ENCODE results near the gene RNF220.

RNF220 gene

GRCh38 chr1:44537538-44537937 lies 132.5 kb downstream of the RNF220 start:
- H3K4me1 ChIP-seq (ENCODE audit: control insufficient read depth, insufficient read depth, low read length), result peaks cover 40% of the 10 kb centered on the region
- no peak overlapping the region for H3K9ac ChIP-seq (ENCODE audit: low read depth, low read length)
- no peaks in the 10 kb centered on the region for H3K36me3 ChIP-seq (ENCODE audit: control insufficient read depth, insufficient read depth, low read length)
- H3K9me3 ChIP-seq (ENCODE audit: control insufficient read depth, insufficient read depth, low read length), result no peaks in the 10 kb centered on the region
- H3K4me3 ChIP-seq (ENCODE audit: low read depth, low read length), result no peak overlapping the region
- peaks cover 4% of the 10 kb centered on the region for H3K27me3 ChIP-seq (ENCODE audit: control insufficient read depth, insufficient read depth, low read length)

GRCh38 chr1:44537956-44538355 lies 132.9 kb downstream of the RNF220 start:
- H3K27me3 ChIP-seq (ENCODE audit: control insufficient read depth, insufficient read depth, low read length), result peaks cover 4% of the 10 kb centered on the region
- peaks cover 36% of the 10 kb centered on the region for H3K4me1 ChIP-seq (ENCODE audit: control insufficient read depth, insufficient read depth, low read length)
- no peak overlapping the region for H3K9ac ChIP-seq (ENCODE audit: low read depth, low read length)
- H3K9me3 ChIP-seq (ENCODE audit: control insufficient read depth, insufficient read depth, low read length), result no peaks in the 10 kb centered on the region
- H3K36me3 ChIP-seq (ENCODE audit: control insufficient read depth, insufficient read depth, low read length), result no peaks in the 10 kb centered on the region
- H3K4me3 ChIP-seq (ENCODE audit: low read depth, low read length), result no peak overlapping the region

- Histone ChIP-seq H3K9ac (ENCODE audit: low read depth, low read length) (no peak overlapping the region), H3K9me3 (ENCODE audit: control insufficient read depth, insufficient read depth, low read length) (no peaks in the 10 kb centered on the region), H3K27me3 (ENCODE audit: control insufficient read depth, insufficient read depth, low read length) (peaks cover 15% of the 10 kb centered on the region), H3K4me1 (ENCODE audit: control insufficient read depth, insufficient read depth, low read length) (peaks cover 47% of the 10 kb centered on the region), H3K36me3 (ENCODE audit: control insufficient read depth, insufficient read depth, low read length) (no peaks in the 10 kb centered on the region), H3K4me3 (ENCODE audit: low read depth, low read length) (no peak overlapping the region)
These were observed 135.1 kb downstream of the RNF220 start for GRCh38 chr1:44539991-44540730.

- Histone ChIP-seq H3K9ac (ENCODE audit: low read depth, low read length) (peak overlapping the region; percentile 66), H3K4me1 (ENCODE audit: control insufficient read depth, insufficient read depth, low read length) (peaks cover 37% of the 10 kb centered on the region), H3K36me3 (ENCODE audit: control insufficient read depth, insufficient read depth, low read length) (no peaks in the 10 kb centered on the region), H3K27me3 (ENCODE audit: control insufficient read depth, insufficient read depth, low read length) (peaks cover 21% of the 10 kb centered on the region), H3K4me3 (ENCODE audit: low read depth, low read length) (peak overlapping the region; percentile 45), H3K9me3 (ENCODE audit: control insufficient read depth, insufficient read depth, low read length) (no peaks in the 10 kb centered on the region)
These were observed 137.5 kb downstream of the RNF220 start for GRCh38 chr1:44542420-44543063.

- peaks cover 21% of the 10 kb centered on the region for H3K27me3 ChIP-seq (ENCODE audit: control insufficient read depth, insufficient read depth, low read length)
- peak overlapping the region; percentile 54 for H3K4me3 ChIP-seq (ENCODE audit: low read depth, low read length)
- no peaks in the 10 kb centered on the region for H3K9me3 ChIP-seq (ENCODE audit: control insufficient read depth, insufficient read depth, low read length)
- H3K36me3 ChIP-seq (ENCODE audit: control insufficient read depth, insufficient read depth, low read length), result no peaks in the 10 kb centered on the region
- H3K9ac ChIP-seq (ENCODE audit: low read depth, low read length), result no peak overlapping the region
- peaks cover 32% of the 10 kb centered on the region for H3K4me1 ChIP-seq (ENCODE audit: control insufficient read depth, insufficient read depth, low read length)
These were observed 138.1 kb downstream of the RNF220 start for GRCh38 chr1:44543064-44543744.

GRCh38 chr1:44543786-44544185 lies 138.7 kb downstream of the RNF220 start:
- peaks cover 32% of the 10 kb centered on the region for H3K4me1 ChIP-seq (ENCODE audit: control insufficient read depth, insufficient read depth, low read length)
- H3K27me3 ChIP-seq (ENCODE audit: control insufficient read depth, insufficient read depth, low read length), result peaks cover 21% of the 10 kb centered on the region
- peak overlapping the region; percentile 54 for H3K4me3 ChIP-seq (ENCODE audit: low read depth, low read length)
- H3K9ac ChIP-seq (ENCODE audit: low read depth, low read length), result no peak overlapping the region
- H3K36me3 ChIP-seq (ENCODE audit: control insufficient read depth, insufficient read depth, low read length), result no peaks in the 10 kb centered on the region
- no peaks in the 10 kb centered on the region for H3K9me3 ChIP-seq (ENCODE audit: control insufficient read depth, insufficient read depth, low read length)

GRCh38 chr1:44544960-44545359 lies 139.9 kb downstream of the RNF220 start:
- H3K9me3 ChIP-seq (ENCODE audit: control insufficient read depth, insufficient read depth, low read length), result no peaks in the 10 kb centered on the region
- peaks cover 32% of the 10 kb centered on the region for H3K4me1 ChIP-seq (ENCODE audit: control insufficient read depth, insufficient read depth, low read length)
- no peak overlapping the region for H3K9ac ChIP-seq (ENCODE audit: low read depth, low read length)
- H3K4me3 ChIP-seq (ENCODE audit: low read depth, low read length), result no peak overlapping the region
- peaks cover 21% of the 10 kb centered on the region for H3K27me3 ChIP-seq (ENCODE audit: control insufficient read depth, insufficient read depth, low read length)
- H3K36me3 ChIP-seq (ENCODE audit: control insufficient read depth, insufficient read depth, low read length), result no peaks in the 10 kb centered on the region

GRCh38 chr1:44545961-44546360 lies 140.9 kb downstream of the RNF220 start:
- peaks cover 27% of the 10 kb centered on the region for H3K4me1 ChIP-seq (ENCODE audit: control insufficient read depth, insufficient read depth, low read length)
- no peaks in the 10 kb centered on the region for H3K36me3 ChIP-seq (ENCODE audit: control insufficient read depth, insufficient read depth, low read length)
- no peak overlapping the region for H3K4me3 ChIP-seq (ENCODE audit: low read depth, low read length)
- no peaks in the 10 kb centered on the region for H3K9me3 ChIP-seq (ENCODE audit: control insufficient read depth, insufficient read depth, low read length)
- H3K9ac ChIP-seq (ENCODE audit: low read depth, low read length), result no peak overlapping the region
- peaks cover 21% of the 10 kb centered on the region for H3K27me3 ChIP-seq (ENCODE audit: control insufficient read depth, insufficient read depth, low read length)

GRCh38 chr1:44546403-44547053 lies 141.5 kb downstream of the RNF220 start:
- Histone ChIP-seq H3K9ac (ENCODE audit: low read depth, low read length) (no peak overlapping the region), H3K27me3 (ENCODE audit: control insufficient read depth, insufficient read depth, low read length) (peaks cover 21% of the 10 kb centered on the region), H3K9me3 (ENCODE audit: control insufficient read depth, insufficient read depth, low read length) (no peaks in the 10 kb centered on the region), H3K4me1 (ENCODE audit: control insufficient read depth, insufficient read depth, low read length) (peaks cover 27% of the 10 kb centered on the region), H3K4me3 (ENCODE audit: low read depth, low read length) (no peak overlapping the region), H3K36me3 (ENCODE audit: control insufficient read depth, insufficient read depth, low read length) (no peaks in the 10 kb centered on the region)

- peaks cover 17% of the 10 kb centered on the region for H3K27me3 ChIP-seq (ENCODE audit: control insufficient read depth, insufficient read depth, low read length)
- H3K4me3 ChIP-seq (ENCODE audit: low read depth, low read length), result no peak overlapping the region
- no peaks in the 10 kb centered on the region for H3K9me3 ChIP-seq (ENCODE audit: control insufficient read depth, insufficient read depth, low read length)
- H3K36me3 ChIP-seq (ENCODE audit: control insufficient read depth, insufficient read depth, low read length), result no peaks in the 10 kb centered on the region
- H3K9ac ChIP-seq (ENCODE audit: low read depth, low read length), result no peak overlapping the region
- peaks cover 21% of the 10 kb centered on the region for H3K4me1 ChIP-seq (ENCODE audit: control insufficient read depth, insufficient read depth, low read length)
These were observed 142.3 kb downstream of the RNF220 start for GRCh38 chr1:44547361-44547760.

- peaks cover 17% of the 10 kb centered on the region for H3K27me3 ChIP-seq (ENCODE audit: control insufficient read depth, insufficient read depth, low read length)
- H3K9me3 ChIP-seq (ENCODE audit: control insufficient read depth, insufficient read depth, low read length), result no peaks in the 10 kb centered on the region
- H3K36me3 ChIP-seq (ENCODE audit: control insufficient read depth, insufficient read depth, low read length), result no peaks in the 10 kb centered on the region
- H3K4me3 ChIP-seq (ENCODE audit: low read depth, low read length), result no peak overlapping the region
- no peak overlapping the region for H3K9ac ChIP-seq (ENCODE audit: low read depth, low read length)
- H3K4me1 ChIP-seq (ENCODE audit: control insufficient read depth, insufficient read depth, low read length), result peaks cover 19% of the 10 kb centered on the region
These were observed 142.8 kb downstream of the RNF220 start for GRCh38 chr1:44547837-44548236.

Measured in iPS-15b (cell line).